Gastrocnemius medialis (tissue), 4 donors: Measurements from ENCODE around the gene PAXX. TPM values are rescaled to one million over a fixed set of nuclear protein-coding genes. Genes with fewer than 3 reads are reported as not detected.

Source experiments
- ATAC-seq, 2 donors: fragments of 150-250 bp; one replicate each; pipeline ENCODE4 v1.9.1; 2016
- DNase-seq, 2 donors: peaks; one replicate each; pipeline ENCODE4 v3.0.0-alpha.2; 2019
- H3K27ac ChIP-seq, 4 donors: fragments of 200-600 bp; sonication (generic); 1 replicate in 1 of 4; 2 replicates in 3 of 4; pipeline ENCODE4 v1.5.1; 2016 to 2018; ENCODE audit warnings: mild to moderate bottlenecking in 2 of 4, moderate library complexity in 1 of 4
- H3K27me3 ChIP-seq, 3 donors: fragments of 200-600 bp; sonication (generic) in 2 of 3; 1 replicate in 1 of 3; 2 replicates in 2 of 3; pipeline versions ENCODE4 v1.5.1 to v1.6.0; 2016 to 2019; ENCODE audit warnings: mild to moderate bottlenecking in 1 of 3, moderate library complexity in 1 of 3
- H3K36me3 ChIP-seq, 2 donors: fragments of 200-600 bp; sonication (generic) in 1 of 2; one replicate each; pipeline ENCODE4 v1.5.1; 2017 to 2018
- H3K4me1 ChIP-seq, 2 donors: fragments of 200-600 bp; sonication (generic) in 1 of 2; one replicate each; pipeline ENCODE4 v1.5.1; 2016 to 2017; ENCODE audit warnings: mild to moderate bottlenecking in 2 of 2
- H3K4me3 ChIP-seq, 4 donors: fragments of 200-600 bp; sonication (generic) in 3 of 4; 1 replicate in 1 of 4; 2 replicates in 3 of 4; pipeline ENCODE4 v1.5.1; 2016 to 2019; ENCODE audit warnings: mild to moderate bottlenecking in 2 of 4
- H3K9me3 ChIP-seq, 3 donors: fragments of 200-600 bp; sonication (generic) in 2 of 3; 1 replicate in 1 of 3; 2 replicates in 2 of 3; pipeline ENCODE4 v1.5.1; 2016 to 2019
- POLR2A ChIP-seq, 2 donors: fragments of 450-650 bp; IDR thresholded peaks; one replicate each; pipeline ENCODE4 v1.6.1; 2017; ENCODE audit warnings: antibody characterized with exemption in 2 of 2, mild to moderate bottlenecking in 2 of 2, moderate library complexity in 2 of 2
- in situ Hi-C, 4 donors: fragments of 200-750 bp; cut with MboI; loops; one replicate each; pipeline versions ENCODE4 v1.15.0 to v1.8.0; 2017; ENCODE audit warnings: low sequenced_read_pairs in 4 of 4
- intact Hi-C: fragments of 100-400 bp; cut with DNase I; formaldehyde crosslinking; loops from one replicate; pipeline ENCODE4 v1.15.1; 2023; ENCODE audit warnings: low total_unique reads
- total RNA-seq, 4 donors: library from RNA; depleted of rRNA; stranded (reverse); fragments of >200 nt; gene quantifications; one replicate each; pipeline versions ENCODE4 v1.1.0 to v1.2.3, GENCODE V29; 2016
- TF ChIP-seq, protein P1 (sequence below), 5 experiments: fragments of 450-650 bp in 3 of 5; fragments of 200-600 bp in 2 of 5; sonication (generic) in 2 of 5; IDR thresholded peaks in 4 of 5; conservative IDR thresholded peaks in 1 of 5; 1 replicate in 4 of 5; 2 replicates in 1 of 5; pipeline ENCODE4 v1.5.1; 2016 to 2019; ENCODE audit warnings: antibody characterized with exemption in 5 of 5, mild to moderate bottlenecking in 3 of 5, moderate library complexity in 3 of 5

Gene PAXX
- total RNA-seq, 4 donors from 2014 or later: 10.8 to 15.6 (median 14.6) TPM

DNA sequence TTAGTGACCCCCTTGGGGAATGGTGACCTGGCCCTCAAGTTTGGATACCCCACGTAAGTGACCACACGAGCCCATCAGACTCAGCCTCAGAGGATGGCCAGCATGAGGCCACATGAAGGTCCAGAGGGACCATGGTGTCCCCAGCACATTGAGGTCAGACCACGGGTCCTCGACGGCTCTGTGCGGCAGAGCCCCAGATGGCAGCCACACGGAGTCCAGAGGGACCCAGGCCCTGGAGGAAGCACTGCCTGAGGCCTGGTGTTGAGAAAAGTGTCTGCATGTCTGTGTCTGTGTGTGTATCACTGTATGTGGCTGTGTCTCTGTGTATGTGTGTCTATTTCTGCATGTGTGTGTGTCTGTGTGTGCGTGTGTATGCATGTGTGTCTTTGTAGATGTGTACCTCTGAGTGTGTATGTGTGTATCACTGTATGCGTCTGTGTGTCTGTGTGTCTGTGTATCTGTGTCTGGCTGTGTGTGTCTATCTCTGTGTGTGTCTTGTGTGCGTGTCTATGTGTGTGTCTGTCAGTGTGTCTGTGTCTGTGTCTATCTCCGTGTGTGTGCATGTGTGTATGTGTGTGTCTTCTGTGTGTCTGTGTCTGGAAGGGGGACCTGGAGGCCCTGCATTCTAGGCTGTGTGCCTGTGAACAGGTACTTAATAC, 8.4 kb upstream of the PAXX start:
- H3K27me3 ChIP-seq: peaks cover 19 to 30% (median 26%) of the 10 kb centered on the region in 3 donors
- intact Hi-C loops: no loop called here
- no peak overlapping the region for H3K27ac ChIP-seq
- H3K4me3 ChIP-seq: no peak overlapping the region
- ATAC-seq (no peak), DNase-seq (no peak)
- peaks cover 0 to 5% of the 10 kb centered on the region in 2 donors for H3K4me1 ChIP-seq
- no peaks in the 10 kb centered on the region for H3K9me3 ChIP-seq
- TF ChIP-seq, protein P1, sequence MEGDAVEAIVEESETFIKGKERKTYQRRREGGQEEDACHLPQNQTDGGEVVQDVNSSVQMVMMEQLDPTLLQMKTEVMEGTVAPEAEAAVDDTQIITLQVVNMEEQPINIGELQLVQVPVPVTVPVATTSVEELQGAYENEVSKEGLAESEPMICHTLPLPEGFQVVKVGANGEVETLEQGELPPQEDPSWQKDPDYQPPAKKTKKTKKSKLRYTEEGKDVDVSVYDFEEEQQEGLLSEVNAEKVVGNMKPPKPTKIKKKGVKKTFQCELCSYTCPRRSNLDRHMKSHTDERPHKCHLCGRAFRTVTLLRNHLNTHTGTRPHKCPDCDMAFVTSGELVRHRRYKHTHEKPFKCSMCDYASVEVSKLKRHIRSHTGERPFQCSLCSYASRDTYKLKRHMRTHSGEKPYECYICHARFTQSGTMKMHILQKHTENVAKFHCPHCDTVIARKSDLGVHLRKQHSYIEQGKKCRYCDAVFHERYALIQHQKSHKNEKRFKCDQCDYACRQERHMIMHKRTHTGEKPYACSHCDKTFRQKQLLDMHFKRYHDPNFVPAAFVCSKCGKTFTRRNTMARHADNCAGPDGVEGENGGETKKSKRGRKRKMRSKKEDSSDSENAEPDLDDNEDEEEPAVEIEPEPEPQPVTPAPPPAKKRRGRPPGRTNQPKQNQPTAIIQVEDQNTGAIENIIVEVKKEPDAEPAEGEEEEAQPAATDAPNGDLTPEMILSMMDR (IDR thresholded peaks at IDR 0.05 in 4 of 5, conservative IDR thresholded peaks at IDR 0.05 in 1 of 5): no peak
- no peak for TF ChIP-seq POLR2A (IDR thresholded peaks at IDR 0.05)
- no peaks in the 10 kb centered on the region for H3K36me3 ChIP-seq
- in situ Hi-C loops: no loop called here

DNA sequence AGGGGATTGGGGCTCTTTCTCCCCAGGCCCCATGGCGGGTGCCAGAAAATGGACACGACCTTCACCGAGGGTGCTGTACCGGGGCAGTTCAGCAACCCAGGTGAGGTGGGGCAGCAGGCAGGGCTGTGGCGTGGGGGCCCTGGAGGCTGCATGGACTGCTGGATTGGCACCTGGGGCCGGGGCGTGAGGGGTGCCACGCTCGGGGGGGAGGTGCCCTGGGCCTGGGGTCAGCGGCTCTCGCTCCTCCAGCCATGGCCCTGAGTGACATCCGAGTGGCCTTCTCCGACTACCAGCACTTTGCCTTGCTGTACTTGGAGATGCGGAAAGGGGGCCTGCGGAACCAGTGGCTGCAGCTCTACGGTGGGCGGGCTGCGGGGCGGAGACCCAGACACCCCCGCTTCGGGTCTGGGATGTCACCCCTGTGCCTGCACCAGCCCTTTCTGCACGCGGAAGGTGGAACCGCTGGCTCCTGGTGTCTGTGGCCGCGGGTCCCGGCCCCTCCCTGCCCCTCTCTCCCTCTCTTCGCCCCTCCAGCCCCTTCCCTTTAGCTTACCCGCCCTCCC, 7.7 kb upstream of the PAXX start:
- intact Hi-C loops: no loop called here
- no peak overlapping the region for H3K4me3 ChIP-seq
- TF ChIP-seq, protein P1 (IDR thresholded peaks at IDR 0.05 in 4 of 5, conservative IDR thresholded peaks at IDR 0.05 in 1 of 5): no peak
- TF ChIP-seq POLR2A (IDR thresholded peaks at IDR 0.05): no peak
- ATAC-seq: no peak
- H3K36me3 ChIP-seq: no peaks in the 10 kb centered on the region
- peaks cover 19 to 30% (median 26%) of the 10 kb centered on the region in 3 donors for H3K27me3 ChIP-seq
- H3K27ac ChIP-seq: no peak overlapping the region
- peaks cover 0 to 5% of the 10 kb centered on the region in 2 donors for H3K4me1 ChIP-seq
- DNase-seq: no peak
- no peaks in the 10 kb centered on the region for H3K9me3 ChIP-seq
- in situ Hi-C loops: no loop called here

DNA sequence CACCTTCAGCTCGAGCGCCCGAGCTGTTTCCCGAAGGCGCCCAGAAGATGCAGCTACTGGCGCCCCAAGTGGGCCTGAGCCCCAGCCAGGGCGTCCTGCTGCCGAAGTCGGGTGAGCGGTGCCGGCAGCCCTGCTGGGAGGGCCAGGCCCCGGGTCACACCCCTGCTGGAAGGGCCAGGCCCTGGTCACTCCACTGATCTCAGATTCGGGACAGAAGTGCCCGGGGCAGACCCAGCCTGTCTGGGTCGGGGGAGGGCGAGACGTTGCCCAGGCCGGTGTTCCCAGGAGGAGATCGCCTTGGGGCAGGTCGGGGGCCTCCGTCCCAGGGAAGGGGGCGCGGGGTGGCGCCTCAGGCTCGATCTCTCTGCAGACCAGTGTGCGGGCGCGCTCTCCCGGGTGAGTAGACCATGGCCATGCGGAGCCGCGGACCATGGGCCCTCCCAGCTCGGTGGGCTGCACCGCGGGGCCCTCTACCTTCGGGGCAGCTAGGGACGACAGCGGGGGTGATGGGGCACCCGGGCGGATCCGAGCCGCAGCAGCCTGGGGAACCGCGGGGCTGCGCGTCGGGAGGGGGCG, 7.1 kb upstream of the PAXX start:
- in situ Hi-C loops (no loop called here), intact Hi-C loops (no loop called here)
- Histone ChIP-seq H3K27me3 (peaks cover 19 to 30% (median 26%) of the 10 kb centered on the region in 3 donors), H3K4me3 (no peak overlapping the region), H3K9me3 (no peaks in the 10 kb centered on the region), H3K36me3 (no peaks in the 10 kb centered on the region), H3K4me1 (peaks cover 0 to 5% of the 10 kb centered on the region in 2 donors), H3K27ac (no peak overlapping the region)
- TF ChIP-seq, protein P1 (IDR thresholded peaks at IDR 0.05 in 4 of 5, conservative IDR thresholded peaks at IDR 0.05 in 1 of 5): no peak
- TF ChIP-seq POLR2A (IDR thresholded peaks at IDR 0.05): no peak
- no peak for DNase-seq
- ATAC-seq: no peak

DNA sequence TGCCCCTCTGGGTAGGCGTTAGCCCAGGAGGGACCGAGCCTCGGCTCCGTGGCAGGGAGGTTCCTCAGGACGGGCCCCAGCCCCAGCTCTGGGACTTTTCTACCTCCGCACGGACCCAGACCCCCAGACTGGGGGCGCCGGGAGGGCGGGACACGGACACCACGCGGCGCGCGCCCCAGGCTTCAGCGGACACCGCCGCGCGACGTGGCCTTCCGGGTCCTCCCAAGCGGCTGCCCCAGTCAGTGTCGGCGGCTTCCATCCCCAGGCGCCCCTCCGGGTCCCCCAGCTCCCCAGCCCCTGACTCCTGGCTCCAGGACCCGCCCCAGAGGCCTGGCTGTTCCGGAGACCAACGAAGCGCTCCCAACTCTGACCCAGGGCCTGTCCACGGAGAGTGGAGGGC, 6.4 kb upstream of the PAXX start:
- ATAC-seq (no peak), DNase-seq (no peak)
- Histone ChIP-seq H3K27ac (no peak overlapping the region), H3K9me3 (no peaks in the 10 kb centered on the region), H3K27me3 (peaks cover 19 to 30% (median 26%) of the 10 kb centered on the region in 3 donors), H3K4me3 (no peak overlapping the region), H3K4me1 (peaks cover 0 to 5% of the 10 kb centered on the region in 2 donors), H3K36me3 (no peaks in the 10 kb centered on the region)
- intact Hi-C loops (no loop called here), in situ Hi-C loops (no loop called here)
- TF ChIP-seq, protein P1 (IDR thresholded peaks at IDR 0.05 in 4 of 5, conservative IDR thresholded peaks at IDR 0.05 in 1 of 5): no peak
- TF ChIP-seq POLR2A (IDR thresholded peaks at IDR 0.05): no peak
